Suppressor macrophage (primary cell): ENCODE results near the gene ATXN10.

Experiments
- DNase-seq, 4 experiments: peaks; one replicate each; pipeline ENCODE4 v3.0.0-alpha.2; 2020 to 2022

The ATXN10 gene

GRCh38 chr22:45831394-45831793 lies 159.8 kb downstream of the ATXN10 start:
- no peak for DNase-seq

GRCh38 chr22:45832180-45832579 lies 160.5 kb downstream of the ATXN10 start:
- no peak for DNase-seq

- no peak for DNase-seq
Observed at GRCh38 chr22:45832959-45833580, 161.4 kb downstream of the ATXN10 start.

- no peak for DNase-seq
Observed at GRCh38 chr22:45833613-45834012, 162.0 kb downstream of the ATXN10 start.

GRCh38 chr22:45834241-45834640 lies 162.6 kb downstream of the ATXN10 start:
- no peak for DNase-seq

GRCh38 chr22:45834795-45835194 lies 163.2 kb downstream of the ATXN10 start:
- DNase-seq, result no peak

GRCh38 chr22:45836418-45837169 lies 165.0 kb downstream of the ATXN10 start:
- no peak for DNase-seq

- DNase-seq, result no peak
Observed at GRCh38 chr22:45837508-45837907, 165.9 kb downstream of the ATXN10 start.

DNA sequence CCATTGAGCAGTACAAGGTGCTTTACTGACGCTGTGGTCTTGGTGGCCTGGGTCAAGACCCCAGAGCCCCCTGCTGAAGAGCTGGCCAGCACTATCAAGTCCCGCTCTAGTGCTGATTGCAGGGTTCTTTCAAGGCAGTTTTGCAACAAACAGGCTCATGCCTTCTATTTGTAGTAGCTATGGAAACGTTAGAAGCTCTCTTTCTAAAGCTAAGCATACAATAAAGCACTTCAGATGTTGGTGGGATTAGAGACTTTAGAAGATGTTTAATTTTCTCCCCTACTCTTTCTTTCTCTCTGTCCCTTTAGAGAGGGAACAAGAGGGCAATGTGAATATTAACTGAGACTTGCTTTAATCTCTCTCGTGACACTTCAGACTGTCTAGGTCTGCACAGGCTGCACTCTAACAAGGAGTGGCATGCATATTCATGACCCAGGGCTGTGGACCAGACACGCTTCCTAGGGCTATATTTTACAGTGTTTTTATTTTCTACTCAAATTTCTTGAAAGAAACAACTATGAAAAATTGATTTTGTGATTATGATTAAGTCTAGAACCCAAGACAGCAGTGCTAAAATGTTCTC lies 166.8 kb downstream of the ATXN10 start:
- no peak for DNase-seq

DNA sequence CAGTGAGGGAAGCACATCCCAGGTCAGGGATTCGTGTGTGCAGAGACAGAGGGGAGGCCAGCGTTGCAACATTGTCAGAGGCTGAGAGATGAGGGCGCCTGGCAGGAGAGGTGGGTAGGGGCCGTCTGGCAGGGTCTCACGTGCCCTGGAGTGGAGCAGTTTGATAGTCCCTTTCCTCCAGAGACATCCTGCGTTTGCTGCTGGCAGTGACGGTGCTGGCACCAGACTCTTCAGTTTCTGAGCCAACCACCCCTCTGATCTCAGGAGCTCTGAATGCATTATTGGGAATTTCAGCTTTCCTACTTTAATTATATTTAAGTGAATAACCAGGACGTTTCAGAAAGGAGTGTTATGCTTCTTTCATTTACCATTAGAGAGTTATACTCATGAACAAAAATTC lies 168.8 kb downstream of the ATXN10 start:
- DNase-seq, result no peak

- no peak for DNase-seq
Observed at GRCh38 chr22:45842291-45842991, 170.8 kb downstream of the ATXN10 start.

DNA sequence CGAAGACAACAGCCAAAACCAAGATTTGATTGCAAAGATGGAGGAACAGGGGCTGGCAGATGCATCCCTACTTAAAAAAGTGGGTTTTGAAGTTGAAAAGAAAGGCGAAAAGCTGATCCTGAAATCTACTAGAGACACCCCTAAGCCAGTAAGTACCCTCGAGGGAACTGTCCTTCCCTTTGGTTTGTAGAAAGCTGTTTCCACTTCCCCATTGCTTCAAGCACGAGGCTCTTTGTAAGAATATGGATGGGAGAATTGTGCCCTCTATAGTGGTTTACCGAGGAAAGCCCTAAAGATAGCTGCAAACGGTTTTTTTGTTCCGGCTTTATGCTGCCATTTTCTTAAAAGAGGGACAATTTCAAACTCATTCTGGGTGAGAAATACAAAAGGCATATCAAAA lies 171.4 kb downstream of the ATXN10 start:
- peak; percentile 25 to 60 (median 49) for DNase-seq

GRCh38 chr22:45843986-45844385 lies 172.4 kb downstream of the ATXN10 start:
- DNase-seq, result no peak

GRCh38 chr22:45845076-45845487 lies 173.4 kb downstream of the ATXN10 start:
- DNase-seq, result no peak

- DNase-seq, result peak in 1 of 4 experiments; percentile 14
Observed at GRCh38 chr22:45846952-45847351, 175.3 kb downstream of the ATXN10 start.

DNA sequence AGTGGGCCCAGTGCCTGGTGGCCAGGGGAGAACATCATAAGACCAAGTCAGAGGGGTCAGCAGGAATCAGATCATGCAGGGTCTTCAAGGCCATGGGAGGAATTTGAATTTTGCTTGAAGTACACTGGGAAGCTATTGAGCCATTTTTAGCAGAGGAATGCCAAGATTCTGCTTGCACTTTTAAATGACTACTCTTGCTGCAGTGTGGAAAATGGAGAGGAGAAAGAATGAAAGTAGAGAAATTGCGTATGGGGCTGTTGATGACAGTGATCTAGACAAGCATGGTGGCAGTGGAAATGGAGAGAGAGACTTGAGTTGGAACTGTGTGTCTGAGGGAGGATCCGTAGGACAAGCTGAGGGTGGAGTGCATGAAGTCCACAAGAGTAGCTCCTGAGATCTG lies 177.3 kb downstream of the ATXN10 start:
- DNase-seq, result no peak

- DNase-seq, result no peak
Observed at GRCh38 chr22:45852826-45853225, 181.2 kb downstream of the ATXN10 start.

- no peak for DNase-seq
Observed at GRCh38 chr22:45855961-45856360, 184.3 kb downstream of the ATXN10 start.

DNA sequence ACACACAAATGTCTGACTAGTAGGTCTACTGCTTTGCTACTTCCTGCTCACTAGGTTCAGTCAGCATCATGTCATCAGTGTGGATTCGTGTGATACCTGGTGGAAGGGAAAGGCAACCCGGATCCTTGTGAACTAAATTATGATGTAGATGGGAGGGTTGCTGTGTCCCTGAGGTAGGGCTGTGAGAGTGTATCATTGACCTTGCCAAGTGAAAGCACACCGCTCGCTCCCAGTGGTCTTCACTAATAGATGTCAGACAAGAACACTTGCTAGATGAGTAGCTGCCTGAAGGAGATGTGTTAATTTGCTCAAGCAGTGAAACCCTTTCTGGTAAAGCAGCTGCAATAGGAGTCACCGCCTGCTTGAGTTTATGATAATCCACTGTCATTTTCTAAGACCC lies 185.9 kb downstream of the ATXN10 start:
- DNase-seq, result no peak

DNA sequence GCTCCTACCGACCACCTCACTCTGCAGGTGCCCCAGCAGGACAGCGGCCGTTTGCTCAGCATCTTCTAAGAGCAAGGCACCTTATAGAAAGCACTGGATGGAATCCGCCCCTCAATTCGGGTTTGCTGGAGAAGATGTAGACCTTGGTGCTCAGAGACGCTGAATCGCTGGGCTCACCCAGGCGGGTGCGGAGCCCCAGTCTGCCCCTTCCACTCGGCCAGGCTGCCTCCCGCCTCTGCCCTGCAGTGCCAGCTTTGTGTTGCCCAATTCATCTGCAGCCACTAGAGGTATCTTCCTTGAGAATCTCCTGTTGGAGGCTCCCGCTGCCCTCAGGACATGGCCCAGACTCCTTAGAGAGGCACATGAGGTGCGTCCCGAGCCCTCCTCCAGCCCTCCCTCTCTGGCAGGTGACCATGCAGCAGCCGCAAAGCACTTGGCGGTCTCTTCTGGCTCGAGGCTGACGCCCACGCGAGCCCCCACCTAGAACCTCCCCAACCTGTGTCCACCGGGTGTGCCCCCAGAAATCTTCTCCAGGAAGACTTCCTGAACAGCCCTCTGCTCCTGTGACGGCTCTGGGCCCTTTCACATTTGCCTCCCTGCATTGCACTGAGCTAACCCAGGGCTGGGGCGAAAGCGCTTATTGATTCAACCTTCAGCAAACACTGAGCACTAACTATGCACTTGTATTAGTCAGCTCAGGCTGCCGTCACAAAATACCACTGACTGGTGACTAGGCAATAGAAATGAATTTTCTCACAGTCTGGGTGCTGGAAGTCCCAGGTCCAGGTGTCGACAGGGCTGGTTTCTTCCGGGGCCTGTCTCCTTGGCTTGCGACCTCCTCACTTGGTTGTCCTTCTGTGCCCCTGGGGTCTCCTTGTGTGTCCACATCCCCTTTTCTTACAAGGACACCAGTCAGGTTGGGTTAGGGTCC lies 187.9 kb downstream of the ATXN10 start:
- no peak for DNase-seq

DNA sequence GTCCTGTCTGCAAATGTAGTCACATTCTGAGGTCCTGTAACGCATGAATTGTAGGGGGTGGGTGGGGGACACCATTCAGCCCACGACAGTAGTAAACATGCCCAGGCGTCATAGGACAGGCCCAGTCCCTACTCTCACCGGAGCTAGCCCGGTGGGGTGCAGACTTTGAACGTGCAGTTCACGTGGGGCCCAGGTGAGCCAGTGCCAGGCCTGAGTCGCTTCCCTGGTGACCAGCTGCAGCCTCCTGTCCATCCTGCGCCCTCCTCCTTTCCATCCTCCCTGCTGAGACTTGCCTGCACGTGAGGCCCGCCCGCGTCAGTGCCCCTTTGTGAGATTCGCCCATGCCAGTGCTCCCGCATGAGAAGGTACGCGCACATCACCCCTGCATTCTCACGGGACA lies 188.6 kb downstream of the ATXN10 start:
- DNase-seq, result no peak

- DNase-seq, result no peak
Observed at GRCh38 chr22:45861259-45861658, 189.6 kb downstream of the ATXN10 start.
